HFF-Myc (cell line): ENCODE measurements around the gene SMAD3.

Experiments used
- DNase-seq: peaks from one replicate; pipeline ENCODE4 v3.0.0-alpha.2; 2011; ENCODE audit warnings: low read depth; ENCODE audit errors: extremely low read depth
- H3K4me3 ChIP-seq: replicated peaks from 2 replicates; pipeline ENCODE4 v1.5.1; 2011; ENCODE audit warnings: low read depth, mild to moderate bottlenecking, control low read depth, low read length
- TF ChIP-seq, protein P1 (sequence below): IDR thresholded peaks from 2 replicates; pipeline ENCODE4 v1.5.1; 2012; ENCODE audit warnings: mild to moderate bottlenecking, low read depth, low read length, control low read depth; ENCODE audit errors: missing control alignments

SMAD3 gene

DNA sequence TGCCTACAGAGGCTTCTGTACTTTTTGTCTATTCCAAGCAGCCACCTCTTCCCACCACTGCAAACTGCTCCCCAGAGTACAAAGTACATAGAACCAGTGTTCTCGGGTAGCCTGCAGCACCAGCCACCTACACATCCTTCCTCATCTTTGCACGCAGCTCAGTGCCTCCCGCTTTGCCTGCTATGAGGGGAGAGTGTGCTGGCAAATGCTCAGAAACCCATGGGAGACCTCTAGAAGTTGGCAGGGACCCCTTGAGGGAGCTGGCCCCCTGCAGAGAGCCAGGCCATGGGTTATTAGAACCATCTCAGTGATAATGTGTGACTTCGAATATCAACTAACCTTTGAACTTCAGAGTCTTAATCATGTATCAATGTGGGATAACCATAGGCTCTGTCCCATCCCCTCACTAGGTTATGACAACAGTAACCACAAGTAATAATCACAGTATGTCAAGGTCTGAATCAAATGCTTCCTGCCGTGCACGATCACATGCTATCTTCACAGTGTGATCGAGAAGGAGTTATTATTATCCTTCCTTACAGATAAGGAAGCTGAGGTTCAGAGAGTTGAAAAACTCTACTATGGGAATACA lies 22.8 kb upstream of the SMAD3 start:
- no peak overlapping the region for H3K4me3 ChIP-seq
- DNase-seq = no peak

DNA sequence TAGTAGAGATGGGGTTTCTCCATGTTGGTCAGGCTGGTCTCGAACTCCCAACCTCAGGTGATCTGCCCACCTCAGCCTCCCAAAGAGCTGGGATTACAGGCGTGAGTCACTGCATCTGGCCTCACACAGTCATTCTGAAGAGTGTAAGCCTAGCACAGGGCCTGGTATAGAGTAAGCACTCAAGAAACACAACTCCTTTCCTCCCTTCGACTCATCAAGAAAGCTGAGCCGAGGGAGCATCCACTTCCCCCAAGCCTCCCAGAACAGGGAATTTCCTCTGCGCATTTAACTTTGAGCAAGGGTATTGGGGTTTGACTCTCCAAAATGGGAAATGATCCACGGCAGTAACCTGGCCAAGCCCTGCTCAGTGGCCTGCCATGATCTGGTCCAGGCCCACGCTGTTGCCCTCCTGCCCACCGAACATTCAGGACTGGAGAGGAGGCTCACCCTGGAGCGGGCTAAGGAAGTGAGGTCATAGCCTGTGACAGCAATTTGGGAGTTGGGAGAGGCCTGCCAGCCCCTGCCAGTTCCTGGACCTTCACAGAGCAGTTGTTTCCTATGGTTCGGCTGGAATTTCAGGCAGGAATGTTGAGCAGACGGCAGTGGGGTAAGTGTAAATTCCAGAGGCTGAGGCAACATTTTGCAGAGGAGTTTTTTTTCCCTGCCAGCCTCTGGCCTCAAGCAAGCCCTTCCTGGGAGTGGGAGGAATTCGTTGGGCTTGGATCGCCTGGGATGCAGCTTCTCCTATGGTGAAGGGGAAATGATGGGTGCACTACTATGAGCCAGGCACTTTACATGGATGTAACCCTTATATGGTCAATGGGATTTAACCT lies 21.2 kb upstream of the SMAD3 start:
- peak; percentile 65 for DNase-seq
- TF ChIP-seq, protein P1, sequence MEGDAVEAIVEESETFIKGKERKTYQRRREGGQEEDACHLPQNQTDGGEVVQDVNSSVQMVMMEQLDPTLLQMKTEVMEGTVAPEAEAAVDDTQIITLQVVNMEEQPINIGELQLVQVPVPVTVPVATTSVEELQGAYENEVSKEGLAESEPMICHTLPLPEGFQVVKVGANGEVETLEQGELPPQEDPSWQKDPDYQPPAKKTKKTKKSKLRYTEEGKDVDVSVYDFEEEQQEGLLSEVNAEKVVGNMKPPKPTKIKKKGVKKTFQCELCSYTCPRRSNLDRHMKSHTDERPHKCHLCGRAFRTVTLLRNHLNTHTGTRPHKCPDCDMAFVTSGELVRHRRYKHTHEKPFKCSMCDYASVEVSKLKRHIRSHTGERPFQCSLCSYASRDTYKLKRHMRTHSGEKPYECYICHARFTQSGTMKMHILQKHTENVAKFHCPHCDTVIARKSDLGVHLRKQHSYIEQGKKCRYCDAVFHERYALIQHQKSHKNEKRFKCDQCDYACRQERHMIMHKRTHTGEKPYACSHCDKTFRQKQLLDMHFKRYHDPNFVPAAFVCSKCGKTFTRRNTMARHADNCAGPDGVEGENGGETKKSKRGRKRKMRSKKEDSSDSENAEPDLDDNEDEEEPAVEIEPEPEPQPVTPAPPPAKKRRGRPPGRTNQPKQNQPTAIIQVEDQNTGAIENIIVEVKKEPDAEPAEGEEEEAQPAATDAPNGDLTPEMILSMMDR = no peak
- H3K4me3 ChIP-seq = no peak overlapping the region

More for the DNA sequence above, 22.8 kb upstream of the SMAD3 start:
- TF ChIP-seq, protein P1 = no peak

DNA sequence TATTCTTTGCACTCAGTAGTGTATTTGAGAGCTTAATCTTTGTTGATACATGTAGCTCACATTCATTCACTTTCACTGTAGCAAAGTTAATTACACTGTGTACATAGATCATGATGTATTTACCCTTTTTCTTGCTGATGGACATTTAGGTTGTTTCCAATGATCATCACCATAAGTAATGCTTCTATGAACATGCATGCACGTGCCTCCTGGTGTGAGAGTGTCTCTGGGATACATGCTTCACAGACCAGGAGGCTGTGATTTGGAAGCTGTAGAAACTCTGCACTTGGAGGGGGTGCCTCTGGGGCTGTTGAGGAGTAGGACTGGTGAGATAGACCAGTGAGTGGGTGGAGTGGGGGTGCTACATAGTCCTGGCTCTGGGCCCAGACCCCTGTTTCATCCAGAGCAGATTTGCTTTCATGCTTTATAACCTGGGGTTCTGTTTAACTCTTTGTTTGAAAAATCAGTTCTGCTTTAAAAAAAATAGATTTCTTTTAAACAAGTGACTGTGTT lies 18.2 kb upstream of the SMAD3 start:
- TF ChIP-seq, protein P1 = no peak
- H3K4me3 ChIP-seq = no peak overlapping the region
- no peak for DNase-seq

DNA sequence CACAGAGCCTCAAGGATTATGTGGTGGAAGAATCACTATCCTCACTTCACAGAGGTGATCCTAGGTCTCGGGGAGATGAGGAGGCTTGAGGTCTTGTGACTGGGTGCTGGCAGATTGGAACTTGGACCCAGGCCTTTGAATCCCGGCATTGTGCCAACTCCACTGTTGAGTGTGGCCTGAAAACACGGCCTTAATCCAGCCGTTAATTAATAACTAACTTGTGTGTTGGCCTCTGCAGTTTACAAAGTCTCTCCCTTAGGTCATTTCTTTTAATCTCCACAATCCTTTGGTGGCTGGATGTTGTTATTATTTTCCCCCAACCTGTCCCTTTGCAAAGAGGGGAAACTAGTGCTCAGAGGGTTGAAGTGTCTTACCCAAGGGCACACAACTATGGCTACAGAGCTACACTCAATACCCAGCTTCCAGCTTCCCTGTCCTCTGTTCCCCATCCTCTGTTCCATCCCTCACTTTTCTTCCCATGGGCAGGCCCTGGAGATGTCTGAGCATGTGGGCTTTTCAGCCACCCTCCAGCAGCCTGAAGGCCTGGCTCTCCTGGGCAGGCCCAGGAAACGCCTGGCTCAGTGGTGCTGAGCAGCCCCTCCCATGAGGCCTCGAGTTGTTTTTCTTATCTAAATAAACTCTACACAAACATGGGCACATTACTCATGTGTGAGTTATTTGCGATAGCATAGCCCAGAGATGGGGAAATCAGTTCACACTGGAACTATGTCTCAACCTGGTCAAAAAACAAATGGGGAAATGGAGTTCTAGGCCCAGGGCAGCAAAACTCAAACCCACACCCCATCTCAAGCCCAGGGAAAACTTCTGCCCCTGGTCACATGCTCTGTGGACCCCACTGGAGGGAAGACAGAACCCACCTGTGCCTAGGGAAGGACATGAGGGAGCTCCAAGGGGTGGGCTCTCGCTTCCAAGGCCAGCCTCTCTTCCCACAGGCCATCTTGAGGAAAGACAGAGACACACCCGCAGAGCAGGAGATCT lies 16.8 kb upstream of the SMAD3 start:
- H3K4me3 ChIP-seq = no peak overlapping the region
- TF ChIP-seq, protein P1 = no peak
- no peak for DNase-seq

DNA sequence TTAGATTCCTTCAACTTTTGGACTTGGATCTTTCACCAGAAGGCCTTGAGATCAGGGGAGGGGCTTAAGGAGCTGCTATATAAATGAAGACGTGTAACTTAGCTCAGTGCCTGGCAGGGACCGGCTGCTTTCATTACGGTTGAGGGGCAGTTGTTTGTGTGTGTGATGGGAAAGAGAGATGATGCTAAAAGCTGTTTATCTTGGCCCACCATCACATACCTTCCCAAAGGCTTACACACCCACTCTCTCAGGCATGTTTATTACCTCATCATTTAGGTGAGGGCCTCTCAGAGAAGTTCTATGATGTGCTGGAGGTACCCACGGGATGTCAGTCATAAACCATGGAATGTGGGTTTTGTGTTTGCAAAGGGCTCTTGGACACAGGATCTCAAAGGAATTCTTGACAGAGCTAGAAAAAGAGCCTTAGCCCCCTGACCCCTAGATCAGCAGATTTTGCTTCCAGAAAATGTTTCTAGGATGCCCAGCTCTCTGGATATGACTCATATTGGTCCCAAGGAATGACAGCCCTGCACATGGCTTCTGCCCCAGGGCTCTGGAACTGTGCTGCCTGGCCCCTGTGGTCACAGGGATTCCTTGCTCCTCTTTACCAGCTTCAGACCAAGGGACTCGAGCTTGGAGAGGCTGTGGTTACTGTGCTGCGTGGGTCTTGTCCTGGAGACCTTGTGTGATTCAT lies 15.9 kb upstream of the SMAD3 start:
- TF ChIP-seq, protein P1 = no peak
- no peak overlapping the region for H3K4me3 ChIP-seq
- no peak for DNase-seq

DNA sequence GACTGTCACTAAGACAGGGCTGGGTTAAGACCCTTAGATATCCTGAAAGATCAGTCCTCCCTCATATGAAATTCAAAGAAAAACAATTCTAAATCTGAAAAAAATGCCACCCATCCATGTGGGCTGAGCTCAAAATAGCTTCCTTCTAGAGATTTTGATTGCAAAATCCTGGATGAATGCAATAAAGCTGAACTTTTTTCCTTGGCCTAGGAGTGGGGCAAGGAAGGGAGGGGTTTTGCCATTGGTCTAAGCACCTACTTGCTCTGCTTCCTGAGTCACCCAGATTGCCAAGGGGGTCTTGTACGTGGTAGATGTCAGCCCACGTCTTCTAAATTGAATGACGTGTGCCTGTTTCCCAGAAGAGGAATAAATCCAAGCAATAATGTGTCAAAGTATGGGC lies 15.3 kb upstream of the SMAD3 start:
- TF ChIP-seq, protein P1 = no peak
- no peak for DNase-seq
- no peak overlapping the region for H3K4me3 ChIP-seq
